CD14-positive monocyte (primary cell): ENCODE data around the gene STXBP4. TPM values are rescaled to one million over a fixed set of nuclear protein-coding genes. Genes with fewer than 3 reads are reported as not detected.

Experiments
- DNase-seq, 3 donors: peaks; one replicate each; pipeline ENCODE4 v3.0.0-alpha.2; 2011 to 2022
- H2AFZ ChIP-seq: 2 replicates; pipeline ENCODE4 v1.6.0; 2012; ENCODE audit warnings: mild to moderate bottlenecking, low read depth, low read length, inconsistent platforms; ENCODE audit not compliant: insufficient read depth, poor library complexity, severe bottlenecking
- H3K27ac ChIP-seq, 2 donors: 1 replicate in 1 of 2; 2 replicates in 1 of 2; pipeline ENCODE4 v1.5.1; 2012 to 2013; ENCODE audit warnings: low read length in 2 of 2, control low read depth in 1 of 2, inconsistent platforms in 1 of 2, low read depth in 1 of 2, mild to moderate bottlenecking in 1 of 2
- H3K27me3 ChIP-seq, 2 donors: one replicate each; pipeline versions ENCODE4 v1.6.0 to v1.6.1; 2011 to 2013; ENCODE audit warnings: low read length in 2 of 2; ENCODE audit not compliant: control insufficient read depth in 2 of 2, insufficient read depth in 2 of 2
- H3K36me3 ChIP-seq, 2 donors: replicated peaks in 1 of 2; 1 replicate in 1 of 2; 2 replicates in 1 of 2; pipeline versions ENCODE4 v1.5.1 to v1.6.1; 2012 to 2013; ENCODE audit warnings: low read length in 2 of 2, control low read depth in 1 of 2, inconsistent platforms in 1 of 2, mild to moderate bottlenecking in 1 of 2; ENCODE audit not compliant: insufficient read depth in 2 of 2, control insufficient read depth in 1 of 2
- H3K4me1 ChIP-seq, 2 donors: 1 replicate in 1 of 2; 2 replicates in 1 of 2; pipeline versions ENCODE4 v1.5.1 to v1.6.1; 2012 to 2013; ENCODE audit warnings: low read length in 2 of 2, control low read depth in 1 of 2, inconsistent platforms in 1 of 2, mild to moderate bottlenecking in 1 of 2, moderate library complexity in 1 of 2; ENCODE audit not compliant: insufficient read depth in 2 of 2, control insufficient read depth in 1 of 2
- H3K4me2 ChIP-seq: replicated peaks from 2 replicates; pipeline ENCODE3; 2012; ENCODE audit warnings: low read length, moderate library complexity, mild to moderate bottlenecking; ENCODE audit not compliant: poor library complexity, severe bottlenecking; ENCODE audit errors: extremely low read depth
- H3K4me3 ChIP-seq, 3 experiments: fragments of 200-600 bp in 1 of 3; sonication (generic) in 1 of 3; replicated peaks in 1 of 3; 1 replicate in 2 of 3; 2 replicates in 1 of 3; pipeline ENCODE4 v1.5.1; 2011 to 2013; ENCODE audit warnings: low read length in 3 of 3, mild to moderate bottlenecking in 3 of 3, control low read depth in 2 of 3, low read depth in 2 of 3, inconsistent platforms in 1 of 3, moderate library complexity in 1 of 3
- H3K79me2 ChIP-seq: 2 replicates; pipeline ENCODE4 v1.6.0; 2012; ENCODE audit warnings: mild to moderate bottlenecking, control low read depth, inconsistent platforms, low read length, moderate library complexity; ENCODE audit not compliant: insufficient read depth
- H3K9ac ChIP-seq: 2 replicates; pipeline ENCODE4 v1.6.0; 2017; ENCODE audit warnings: low read length, mild to moderate bottlenecking; ENCODE audit not compliant: insufficient read depth, poor library complexity, severe bottlenecking
- H3K9me3 ChIP-seq, 2 donors: replicated peaks in 1 of 2; 1 replicate in 1 of 2; 2 replicates in 1 of 2; pipeline versions ENCODE4 v1.5.1 to v1.6.1; 2012 to 2013; ENCODE audit warnings: low read length in 2 of 2, control low read depth in 1 of 2; ENCODE audit not compliant: control insufficient read depth in 1 of 2, insufficient read depth in 1 of 2
- H4K20me1 ChIP-seq: 2 replicates; pipeline ENCODE4 v1.6.0; 2012; ENCODE audit warnings: mild to moderate bottlenecking, low read length, control low read depth, moderate library complexity; ENCODE audit not compliant: insufficient read depth
- H3K27ac Mint-ChIP-seq, 7 donors: one replicate each; pipeline ENCODE4 v1.8.0; 2020; ENCODE audit warnings: mild to moderate bottlenecking in 7 of 7, mixed read lengths in 7 of 7, moderate library complexity in 6 of 7, inconsistent platforms in 2 of 7
- H3K27me3 Mint-ChIP-seq, 3 donors: one replicate each; pipeline ENCODE4 v1.8.0; 2021 to 2022; ENCODE audit warnings: low read depth in 3 of 3, mild to moderate bottlenecking in 3 of 3, mixed read lengths in 3 of 3, moderate library complexity in 3 of 3, inconsistent platforms in 1 of 3
- H3K36me3 Mint-ChIP-seq, 2 donors: one replicate each; pipeline ENCODE4 v1.8.0; 2020; ENCODE audit warnings: mixed read lengths in 2 of 2, inconsistent platforms in 1 of 2, mild to moderate bottlenecking in 1 of 2
- H3K4me1 Mint-ChIP-seq: one replicate; pipeline ENCODE4 v1.8.0; 2020; ENCODE audit warnings: mild to moderate bottlenecking, mixed read lengths
- H3K4me3 Mint-ChIP-seq, 2 donors: one replicate each; pipeline ENCODE4 v1.8.0; 2020; ENCODE audit warnings: mild to moderate bottlenecking in 2 of 2, mixed read lengths in 2 of 2, moderate library complexity in 1 of 2
- H3K9me3 Mint-ChIP-seq, 7 donors: one replicate each; pipeline ENCODE4 v1.8.0; 2020 to 2022; ENCODE audit warnings: mixed read lengths in 7 of 7, mild to moderate bottlenecking in 6 of 7, moderate library complexity in 6 of 7, inconsistent platforms in 2 of 7
- WGBS: methylation state at CpG from one replicate; pipeline ENCODE4 v1.1.5; 2013; ENCODE audit warnings: missing lambda C conversion rate; ENCODE audit not compliant: insufficient coverage; 5-methylcytosine and 5-hydroxymethylcytosine counted together
- intact Hi-C, 2 donors: fragments of 100-400 bp; cut with micrococcal nuclease; formaldehyde crosslinking; loops; one replicate each; pipeline versions ENCODE4 v1.15.0 to v1.15.1; 2023
- polyA plus RNA-seq, 3 donors: library from polyadenylated mRNA; depleted of rRNA in 1 of 3; unstranded in 2 of 3; stranded (reverse) in 1 of 3; fragments of 300-500 nt in 2 of 3; fragments of >200 nt in 1 of 3; fragmentation: Illumina TruSeq in 2 of 3; gene quantifications; 1 replicate in 2 of 3; 2 replicates in 1 of 3; pipeline ENCODE4 v1.2.3, GENCODE V29; 2012 to 2021
- TF ChIP-seq, protein P1 (sequence below): fragments of 200-600 bp; IDR thresholded peaks from one replicate; pipeline ENCODE4 v1.8.0; 2022; ENCODE audit warnings: antibody characterized with exemption, mild to moderate bottlenecking

STXBP4 gene
- polyA plus RNA-seq, 3 donors = 0.27 to 1.8 (median 0.44) TPM

DNA sequence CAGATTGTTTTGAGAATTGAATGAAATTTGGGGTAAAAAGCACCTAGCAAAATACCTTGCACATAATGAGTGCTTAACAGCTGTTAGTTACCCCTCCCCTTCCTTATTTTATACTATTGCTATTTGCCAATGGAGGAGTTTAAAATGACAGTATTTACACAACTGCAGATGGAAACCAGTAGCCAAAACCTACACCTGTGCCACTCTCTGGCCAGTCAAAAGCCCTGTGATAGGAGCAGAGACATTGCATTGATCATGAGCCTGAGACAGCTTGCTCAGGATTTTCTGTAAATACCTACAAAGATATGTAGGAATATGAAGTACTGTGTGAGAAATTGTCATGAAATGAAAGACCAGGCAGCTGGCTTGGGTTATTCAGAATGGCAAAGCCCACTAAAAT lies 180.9 kb downstream of the STXBP4 start:
- no peak overlapping the region for H3K4me3 Mint-ChIP-seq
- no peak overlapping the region for H3K27ac Mint-ChIP-seq
- intact Hi-C loops = no loop called here

DNA sequence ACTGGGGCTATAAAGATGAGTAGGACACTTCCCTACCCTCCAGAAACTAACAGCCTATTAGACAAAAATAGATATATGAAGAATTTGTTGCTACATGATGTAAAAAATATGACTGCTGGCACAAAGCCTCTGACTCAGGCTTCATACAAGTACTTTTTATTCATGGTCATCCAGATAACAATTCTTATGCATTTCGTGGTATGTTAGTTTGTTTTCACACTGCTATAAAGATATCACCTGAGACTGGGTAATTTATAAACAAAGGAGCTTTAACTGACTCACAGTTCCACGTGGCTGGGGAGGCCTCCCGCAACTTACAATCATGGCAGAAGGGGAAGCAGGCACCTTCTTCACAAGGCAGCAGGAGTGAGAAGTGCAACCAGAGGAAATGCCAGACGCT lies 183.7 kb downstream of the STXBP4 start:
- peaks cover 0 to 8% (median 2%) of the 10 kb centered on the region in 7 donors for H3K9me3 Mint-ChIP-seq
- intact Hi-C loops = no loop called here
- H3K36me3 Mint-ChIP-seq = peaks cover 0 to 2% of the 10 kb centered on the region in 2 donors
- Histone ChIP-seq H2AFZ (no peak overlapping the region), H3K36me3 (no peaks in the 10 kb centered on the region), H3K27me3 (no peaks in the 10 kb centered on the region), H3K4me1 (no peaks in the 10 kb centered on the region), H4K20me1 (no peaks in the 10 kb centered on the region), H3K79me2 (no peaks in the 10 kb centered on the region), H3K27ac (no peak overlapping the region), H3K9me3 (no peaks in the 10 kb centered on the region), H3K4me3 (no peak overlapping the region), H3K4me2 (no peak overlapping the region), H3K9ac (no peak overlapping the region)
- peaks cover 0 to 2% (median 0%) of the 10 kb centered on the region in 3 donors for H3K27me3 Mint-ChIP-seq
- no peak overlapping the region for H3K27ac Mint-ChIP-seq
- no peaks in the 10 kb centered on the region for H3K4me1 Mint-ChIP-seq
- DNase-seq = no peak
- no CpG with 5 or more reads among the region's 4 CpGs for WGBS
- H3K4me3 Mint-ChIP-seq = no peak overlapping the region
- TF ChIP-seq, protein P1, sequence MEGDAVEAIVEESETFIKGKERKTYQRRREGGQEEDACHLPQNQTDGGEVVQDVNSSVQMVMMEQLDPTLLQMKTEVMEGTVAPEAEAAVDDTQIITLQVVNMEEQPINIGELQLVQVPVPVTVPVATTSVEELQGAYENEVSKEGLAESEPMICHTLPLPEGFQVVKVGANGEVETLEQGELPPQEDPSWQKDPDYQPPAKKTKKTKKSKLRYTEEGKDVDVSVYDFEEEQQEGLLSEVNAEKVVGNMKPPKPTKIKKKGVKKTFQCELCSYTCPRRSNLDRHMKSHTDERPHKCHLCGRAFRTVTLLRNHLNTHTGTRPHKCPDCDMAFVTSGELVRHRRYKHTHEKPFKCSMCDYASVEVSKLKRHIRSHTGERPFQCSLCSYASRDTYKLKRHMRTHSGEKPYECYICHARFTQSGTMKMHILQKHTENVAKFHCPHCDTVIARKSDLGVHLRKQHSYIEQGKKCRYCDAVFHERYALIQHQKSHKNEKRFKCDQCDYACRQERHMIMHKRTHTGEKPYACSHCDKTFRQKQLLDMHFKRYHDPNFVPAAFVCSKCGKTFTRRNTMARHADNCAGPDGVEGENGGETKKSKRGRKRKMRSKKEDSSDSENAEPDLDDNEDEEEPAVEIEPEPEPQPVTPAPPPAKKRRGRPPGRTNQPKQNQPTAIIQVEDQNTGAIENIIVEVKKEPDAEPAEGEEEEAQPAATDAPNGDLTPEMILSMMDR = no peak

More for the DNA sequence above, 180.9 kb downstream of the STXBP4 start:
- no peak overlapping the region for H3K9ac ChIP-seq
- H3K4me1 ChIP-seq = no peaks in the 10 kb centered on the region
- no peak overlapping the region for H3K4me2 ChIP-seq
- H3K27me3 ChIP-seq = no peaks in the 10 kb centered on the region
- no peaks in the 10 kb centered on the region for H4K20me1 ChIP-seq
- H3K27ac ChIP-seq = no peak overlapping the region
- Mint-ChIP-seq H3K4me1 (no peaks in the 10 kb centered on the region), H3K27me3 (peaks cover 0 to 2% (median 0%) of the 10 kb centered on the region in 3 donors), H3K9me3 (peaks cover 0 to 8% (median 2%) of the 10 kb centered on the region in 7 donors), H3K36me3 (peaks cover 0 to 2% of the 10 kb centered on the region in 2 donors)
- H2AFZ ChIP-seq = no peak overlapping the region
- TF ChIP-seq, protein P1 = no peak
- no peak for DNase-seq
- no peaks in the 10 kb centered on the region for H3K36me3 ChIP-seq
- H3K79me2 ChIP-seq = no peaks in the 10 kb centered on the region
- no peaks in the 10 kb centered on the region for H3K9me3 ChIP-seq
- no peak overlapping the region for H3K4me3 ChIP-seq
